ENCODE results near the gene SLIT3.

SLIT3 gene

GRCh38 chr5:169072233-169072632 lies 228.7 kb downstream of the SLIT3 start:
- no peak overlapping the region for H3K27ac ChIP-seq (ENCODE audit: low read depth, low read length)
- no peak overlapping the region for H3K9ac ChIP-seq (ENCODE audit: low read length)
- H2AFZ ChIP-seq (ENCODE audit: low read depth, low read length, severe bottlenecking) = no peak overlapping the region
- H3K9me2 ChIP-seq (replicated peaks; ENCODE audit: insufficient read depth, low read length) = no peaks in the 10 kb centered on the region
- no peaks in the 10 kb centered on the region for H4K20me1 ChIP-seq (ENCODE audit: low read depth, low read length)
- no peak overlapping the region for H3K4me3 ChIP-seq (ENCODE audit: insufficient read depth, low read length, poor library complexity, severe bottlenecking)
- no peaks in the 10 kb centered on the region for H3F3A ChIP-seq (ENCODE audit: insufficient read depth)
- H3K36me3 ChIP-seq (ENCODE audit: low read length) = no peaks in the 10 kb centered on the region
- no peak overlapping the region for H3K4me2 ChIP-seq (ENCODE audit: low read depth, low read length, poor library complexity, severe bottlenecking)
- H3K79me2 ChIP-seq (ENCODE audit: insufficient read depth, low read length) = no peaks in the 10 kb centered on the region
- H3K9me3 ChIP-seq (ENCODE audit: insufficient read depth, low read length) = no peaks in the 10 kb centered on the region
- no peak for TF ChIP-seq CTCF (IDR thresholded peaks at IDR 0.05; ENCODE audit: insufficient read depth, low read length, poor library complexity, severe bottlenecking)
- TF ChIP-seq EZH2phosphoT487 (conservative IDR thresholded peaks at IDR 0.05; ENCODE audit: low read length) = no peak
- no peaks in the 10 kb centered on the region for H3K27me3 ChIP-seq (ENCODE audit: low read length)

GRCh38 chr5:169070413-169070812 lies 230.5 kb downstream of the SLIT3 start:
- H4K20me1 ChIP-seq (ENCODE audit: low read depth, low read length) = no peaks in the 10 kb centered on the region

GRCh38 chr5:169067751-169068173 lies 233.2 kb downstream of the SLIT3 start:
- Histone ChIP-seq H3K27me3 (ENCODE audit: low read length) (no peaks in the 10 kb centered on the region), H3K4me2 (ENCODE audit: low read depth, low read length, poor library complexity, severe bottlenecking) (no peak overlapping the region), H3K9ac (ENCODE audit: low read length) (no peak overlapping the region), H4K20me1 (ENCODE audit: low read depth, low read length) (no peaks in the 10 kb centered on the region), H3K4me3 (ENCODE audit: insufficient read depth, low read length, poor library complexity, severe bottlenecking) (no peak overlapping the region), H3F3A (ENCODE audit: insufficient read depth) (no peaks in the 10 kb centered on the region), H3K79me2 (ENCODE audit: insufficient read depth, low read length) (no peaks in the 10 kb centered on the region), H3K9me2 (replicated peaks; ENCODE audit: insufficient read depth, low read length) (no peaks in the 10 kb centered on the region), H3K27ac (ENCODE audit: low read depth, low read length) (no peak overlapping the region), H2AFZ (ENCODE audit: low read depth, low read length, severe bottlenecking) (no peak overlapping the region), H3K9me3 (ENCODE audit: insufficient read depth, low read length) (no peaks in the 10 kb centered on the region), H3K36me3 (ENCODE audit: low read length) (no peaks in the 10 kb centered on the region)
- TF ChIP-seq EZH2phosphoT487 (conservative IDR thresholded peaks at IDR 0.05; ENCODE audit: low read length) (no peak), CTCF (IDR thresholded peaks at IDR 0.05; ENCODE audit: insufficient read depth, low read length, poor library complexity, severe bottlenecking) (no peak)

More at GRCh38 chr5:169070413-169070812, 230.5 kb downstream of the SLIT3 start:
- Histone ChIP-seq H3K9ac (ENCODE audit: low read length) (no peak overlapping the region), H3F3A (ENCODE audit: insufficient read depth) (no peaks in the 10 kb centered on the region), H3K4me2 (ENCODE audit: low read depth, low read length, poor library complexity, severe bottlenecking) (no peak overlapping the region), H3K79me2 (ENCODE audit: insufficient read depth, low read length) (no peaks in the 10 kb centered on the region), H2AFZ (ENCODE audit: low read depth, low read length, severe bottlenecking) (no peak overlapping the region), H3K27ac (ENCODE audit: low read depth, low read length) (no peak overlapping the region), H3K27me3 (ENCODE audit: low read length) (no peaks in the 10 kb centered on the region), H3K9me2 (replicated peaks; ENCODE audit: insufficient read depth, low read length) (no peaks in the 10 kb centered on the region), H3K4me3 (ENCODE audit: insufficient read depth, low read length, poor library complexity, severe bottlenecking) (no peak overlapping the region), H3K36me3 (ENCODE audit: low read length) (no peaks in the 10 kb centered on the region), H3K9me3 (ENCODE audit: insufficient read depth, low read length) (no peaks in the 10 kb centered on the region)
- TF ChIP-seq CTCF (IDR thresholded peaks at IDR 0.05; ENCODE audit: insufficient read depth, low read length, poor library complexity, severe bottlenecking) = no peak
- no peak for TF ChIP-seq EZH2phosphoT487 (conservative IDR thresholded peaks at IDR 0.05; ENCODE audit: low read length)

All from SU-DHL-6 (cell line).